Measurements from ENCODE around the gene INPP5D.

INPP5D gene

GRCh38 chr2:233248999-233249398 lies 188.9 kb downstream of the INPP5D start:
- no peak for DNase-seq

GRCh38 chr2:233250568-233250967 lies 190.4 kb downstream of the INPP5D start:
- no peak for DNase-seq

- DNase-seq: no peak
These were observed 190.8 kb downstream of the INPP5D start for GRCh38 chr2:233250985-233251305.

- DNase-seq: peak; percentile 96
These were observed 191.4 kb downstream of the INPP5D start, which contains the start of gene ATG16L1 for GRCh38 chr2:233251306-233252116. Gene ATG16L1, plus strand, starts transcription at chr2:233251673. Its CDS starts 155 bp downstream, at chr2:233251828.

- DNase-seq: no peak
These were observed 192.1 kb downstream of the INPP5D start for GRCh38 chr2:233252227-233252626.

- no peak for DNase-seq
These were observed 195.0 kb downstream of the INPP5D start for GRCh38 chr2:233255151-233255550.

GRCh38 chr2:233256048-233256447 lies 195.9 kb downstream of the INPP5D start:
- no peak for DNase-seq

Data from NCI-H2227 treated with DMSO at 0.1 percent for 48 hours (cell line).